ENCODE data around the gene TMPRSS2.

The TMPRSS2 gene

GRCh38 chr21:41472753-41473548 lies 35.0 kb downstream of the TMPRSS2 start:
- no peak overlapping the region for H3K4me3 ChIP-seq (ENCODE audit: control insufficient read depth, low read depth, low read length)
- no peak for TF ChIP-seq CTCF (conservative IDR thresholded peaks at IDR 0.05; ENCODE audit: control insufficient read depth, insufficient read depth, low read depth, low read length)
- DNase-seq (ENCODE audit: low read depth), result no peak

- no peak for DNase-seq (ENCODE audit: low read depth)
- no peak for TF ChIP-seq CTCF (conservative IDR thresholded peaks at IDR 0.05; ENCODE audit: control insufficient read depth, insufficient read depth, low read depth, low read length)
- no peak overlapping the region for H3K4me3 ChIP-seq (ENCODE audit: control insufficient read depth, low read depth, low read length)
These were observed 37.9 kb downstream of the TMPRSS2 start for GRCh38 chr21:41470054-41470453.

- TF ChIP-seq CTCF (conservative IDR thresholded peaks at IDR 0.05; ENCODE audit: control insufficient read depth, insufficient read depth, low read depth, low read length), result no peak
- no peak for DNase-seq (ENCODE audit: low read depth)
- no peak overlapping the region for H3K4me3 ChIP-seq (ENCODE audit: control insufficient read depth, low read depth, low read length)
These were observed 41.7 kb downstream of the TMPRSS2 start for GRCh38 chr21:41466024-41466820.

GRCh38 chr21:41465176-41465781 lies 42.7 kb downstream of the TMPRSS2 start:
- no peak for DNase-seq (ENCODE audit: low read depth)
- TF ChIP-seq CTCF (conservative IDR thresholded peaks at IDR 0.05; ENCODE audit: control insufficient read depth, insufficient read depth, low read depth, low read length), result no peak
- H3K4me3 ChIP-seq (ENCODE audit: control insufficient read depth, low read depth, low read length), result no peak overlapping the region

GRCh38 chr21:41460578-41461527 lies 47.1 kb downstream of the TMPRSS2 start:
- peak; percentile 78 for DNase-seq (ENCODE audit: low read depth)
- peak; percentile 82 for TF ChIP-seq CTCF (conservative IDR thresholded peaks at IDR 0.05; ENCODE audit: control insufficient read depth, insufficient read depth, low read depth, low read length)

More at GRCh38 chr21:41460578-41461527, 47.1 kb downstream of the TMPRSS2 start:
- H3K4me3 ChIP-seq (ENCODE audit: control insufficient read depth, low read depth, low read length), result no peak overlapping the region

Measured in fibroblast of mammary gland (primary cell).